HFF-Myc (cell line): ENCODE measurements around the gene CYP27A1.

Experiments
- DNase-seq: peaks from one replicate; pipeline ENCODE4 v3.0.0-alpha.2; 2011; ENCODE audit warnings: low read depth; ENCODE audit errors: extremely low read depth
- H3K4me3 ChIP-seq: replicated peaks from 2 replicates; pipeline ENCODE4 v1.5.1; 2011; ENCODE audit warnings: low read depth, mild to moderate bottlenecking, control low read depth, low read length
- TF ChIP-seq, protein P1 (sequence below): IDR thresholded peaks from 2 replicates; pipeline ENCODE4 v1.5.1; 2012; ENCODE audit warnings: mild to moderate bottlenecking, low read depth, low read length, control low read depth; ENCODE audit errors: missing control alignments

Gene CYP27A1

GRCh38 chr2:218822622-218823021 is 40.7 kb downstream of the CYP27A1 start:
- TF ChIP-seq, protein P1, sequence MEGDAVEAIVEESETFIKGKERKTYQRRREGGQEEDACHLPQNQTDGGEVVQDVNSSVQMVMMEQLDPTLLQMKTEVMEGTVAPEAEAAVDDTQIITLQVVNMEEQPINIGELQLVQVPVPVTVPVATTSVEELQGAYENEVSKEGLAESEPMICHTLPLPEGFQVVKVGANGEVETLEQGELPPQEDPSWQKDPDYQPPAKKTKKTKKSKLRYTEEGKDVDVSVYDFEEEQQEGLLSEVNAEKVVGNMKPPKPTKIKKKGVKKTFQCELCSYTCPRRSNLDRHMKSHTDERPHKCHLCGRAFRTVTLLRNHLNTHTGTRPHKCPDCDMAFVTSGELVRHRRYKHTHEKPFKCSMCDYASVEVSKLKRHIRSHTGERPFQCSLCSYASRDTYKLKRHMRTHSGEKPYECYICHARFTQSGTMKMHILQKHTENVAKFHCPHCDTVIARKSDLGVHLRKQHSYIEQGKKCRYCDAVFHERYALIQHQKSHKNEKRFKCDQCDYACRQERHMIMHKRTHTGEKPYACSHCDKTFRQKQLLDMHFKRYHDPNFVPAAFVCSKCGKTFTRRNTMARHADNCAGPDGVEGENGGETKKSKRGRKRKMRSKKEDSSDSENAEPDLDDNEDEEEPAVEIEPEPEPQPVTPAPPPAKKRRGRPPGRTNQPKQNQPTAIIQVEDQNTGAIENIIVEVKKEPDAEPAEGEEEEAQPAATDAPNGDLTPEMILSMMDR = no peak
- H3K4me3 ChIP-seq = no peak overlapping the region
- no peak for DNase-seq

- DNase-seq = no peak
- no peak overlapping the region for H3K4me3 ChIP-seq
- TF ChIP-seq, protein P1 = no peak
These were observed 41.4 kb downstream of the CYP27A1 start for GRCh38 chr2:218823196-218823855.

- no peak for DNase-seq
- TF ChIP-seq, protein P1 = no peak
- no peak overlapping the region for H3K4me3 ChIP-seq
These were observed 42.1 kb downstream of the CYP27A1 start for GRCh38 chr2:218824004-218824403.

GRCh38 chr2:218826791-218827190 is 44.8 kb downstream of the CYP27A1 start:
- DNase-seq = no peak
- no peak overlapping the region for H3K4me3 ChIP-seq
- TF ChIP-seq, protein P1 = no peak

- no peak overlapping the region for H3K4me3 ChIP-seq
- TF ChIP-seq, protein P1 = no peak
- DNase-seq = no peak
These were observed 45.9 kb downstream of the CYP27A1 start for GRCh38 chr2:218827701-218828476.

DNA sequence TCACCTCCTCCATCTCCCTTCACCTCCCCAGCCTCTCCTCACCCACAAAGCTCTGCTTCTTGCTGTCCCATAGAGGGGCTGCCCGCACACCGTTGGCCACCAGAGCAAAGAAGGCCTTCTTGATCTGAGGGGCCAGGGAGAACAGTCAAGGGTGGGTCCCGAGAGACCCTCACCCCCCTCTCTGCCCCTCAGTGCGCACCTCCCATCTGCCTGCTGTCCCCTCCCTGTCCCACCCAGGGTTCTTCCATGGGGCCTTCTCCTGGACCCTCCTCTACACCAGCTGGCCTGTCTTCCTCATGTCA is 46.5 kb downstream of the CYP27A1 start:
- TF ChIP-seq, protein P1 = no peak
- no peak overlapping the region for H3K4me3 ChIP-seq
- no peak for DNase-seq
